ENCODE results near the gene GMFB. TPM values are rescaled to one million over a fixed set of nuclear protein-coding genes. Genes with fewer than 3 reads are reported as not detected.

The GMFB gene
- total RNA-seq: 32.8 and 38.0 TPM in 2 replicates

GRCh38 chr14:54488646-54489317 is at the start of gene GMFB:
GMFB (minus strand) TSS chr14:54488980; CDS start chr14:54488927, 53 bp downstream.

GRCh38 chr14:54509546-54510501 is 21.0 kb upstream of the GMFB start, which contains the start of gene CGRRF1:
CGRRF1 (plus strand) TSS chr14:54509906; CDS start chr14:54509960, 54 bp downstream.

GRCh38 chr14:54440873-54441868 is 47.6 kb downstream of the GMFB start, which contains the start of gene CNIH1:
CNIH1 (minus strand) TSS chr14:54441374; CDS start chr14:54441327, 47 bp downstream.

Other genes with a start within 250 kb of the GMFB start
- gene CDKN3, start 92.0 kb downstream of the GMFB start, total RNA-seq: 67.5 and 85.0 TPM in 2 replicates
- 171 and 179 TPM in 2 replicates for gene CNIH1, start 47.6 kb downstream of the GMFB start, total RNA-seq
- gene CGRRF1, start 20.9 kb upstream of the GMFB start, total RNA-seq: 11.0 and 12.1 TPM in 2 replicates
- 45.6 and 50.7 TPM in 2 replicates for gene SAMD4A, start 78.1 kb upstream of the GMFB start, total RNA-seq

Data from mammary microvascular endothelial cell (primary cell).